Right lobe of liver (tissue), 4 donors: ENCODE measurements around the gene MEI1.

Source experiments
- CTCF ChIP-seq, 4 donors: fragments of 200-600 bp in 3 of 4; fragments of 450-650 bp in 1 of 4; IDR thresholded peaks; one replicate each; pipeline versions ENCODE4 v1.5.1 to v1.8.0; 2016 to 2022; ENCODE audit warnings: antibody characterized with exemption in 4 of 4, mild to moderate bottlenecking in 2 of 4
- POLR2A ChIP-seq: fragments of 450-650 bp; IDR thresholded peaks from one replicate; pipeline ENCODE4 v1.6.1; 2017; ENCODE audit warnings: antibody characterized with exemption, mild to moderate bottlenecking
- donor health status: DM: no; HTN: no; CAD: no.
- donor health status: DM: no; HTN: no; CAD: no.
- donor health status: DM: no; HTN: yes; CAD: no.

GRCh38 chr22:41831383-41831782 is 132.1 kb downstream of the MEI1 start:
- TF ChIP-seq CTCF (IDR thresholded peaks at IDR 0.05) (no peak), POLR2A (no peak)
